ENCODE data around the gene NCF4. TPM values are rescaled to one million over a fixed set of nuclear protein-coding genes. Genes with fewer than 3 reads are reported as not detected.
A peak's percentile ranks its signal among the peaks of the same experiment; 100 is the strongest.

Gene NCF4
- total and polyA plus RNA-seq, 2 of the 4 experiments (the other 2 are of a cell fraction) = not detected

DNA sequence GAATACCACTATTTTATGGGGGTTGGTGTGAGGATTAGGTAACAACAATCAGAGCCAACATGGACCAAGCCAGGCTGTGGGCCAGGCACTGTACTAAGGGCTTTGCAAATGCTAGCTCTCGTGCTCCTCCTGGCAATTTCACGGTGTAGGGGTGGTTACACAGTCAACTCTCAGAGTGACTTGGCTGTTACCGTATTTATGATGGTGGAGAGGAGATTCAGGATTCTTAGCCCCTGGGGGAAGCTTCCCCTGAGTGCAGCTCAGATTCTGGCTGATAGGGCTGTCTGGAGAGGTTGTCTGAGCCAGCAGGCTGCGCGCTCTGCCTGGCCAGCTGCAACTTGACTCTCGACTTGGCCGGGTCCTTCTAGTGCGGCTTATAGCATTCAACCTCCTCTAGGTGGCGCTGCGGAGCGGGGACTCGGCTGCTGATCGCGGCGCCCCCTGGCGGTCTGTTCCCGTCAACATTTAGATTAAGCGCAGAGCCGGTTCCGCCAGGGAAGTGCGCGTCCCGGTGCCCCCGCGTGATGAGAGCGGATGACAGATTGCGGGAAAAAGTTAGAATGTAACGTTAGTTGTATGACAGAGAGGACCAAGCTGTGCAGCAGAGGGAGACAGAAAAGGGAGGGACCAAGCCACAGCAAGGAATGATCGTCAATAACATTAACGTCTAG is 4.5 kb upstream of the NCF4 start:
- no peak overlapping the region for H3K23ac ChIP-seq (ENCODE audit: low read depth, low read length)
- no peak overlapping the region for H2BK120ac ChIP-seq (ENCODE audit: low read depth, low read length)
- H3K4me1 ChIP-seq (ENCODE audit: control insufficient read depth, insufficient read depth, low read length) = no peaks in the 10 kb centered on the region
- ATAC-seq (ENCODE audit: low read depth) = peak; percentile 98
- H4K20me1 ChIP-seq (ENCODE audit: insufficient read depth, low read length) = no peaks in the 10 kb centered on the region
- H4K91ac ChIP-seq (ENCODE audit: insufficient read depth, low read depth, low read length) = no peak overlapping the region
- no peak overlapping the region for H2BK15ac ChIP-seq (ENCODE audit: low read depth, low read length)
- no peak overlapping the region for H2BK5ac ChIP-seq (ENCODE audit: low read depth, low read length, poor library complexity, severe bottlenecking)
- no peak overlapping the region for H4K5ac ChIP-seq (ENCODE audit: low read depth, low read length)
- H2AK5ac ChIP-seq (ENCODE audit: low read depth, low read length) = no peak overlapping the region
- H2AK9ac ChIP-seq (replicated peaks; ENCODE audit: low read depth, low read length, poor library complexity) = no peak overlapping the region
- H2BK20ac ChIP-seq (ENCODE audit: low read depth, low read length) = no peak overlapping the region
- dilution Hi-C loops (cut with HindIII; ENCODE audit: low sequenced_read_pairs, unreplicated experiment) (no loop called here), intact Hi-C loops (cut with micrococcal nuclease) (loop anchor here (1.0 kb wide), 3 partner anchors 74 to 310 kb away; no protein-coding TSS in a partner anchor), in situ Hi-C loops (cut with MboI; ENCODE audit: low sequenced_read_pairs) (loop anchor here (5.0 kb wide), 1 partner anchor 309 kb away; no protein-coding TSS in a partner anchor)
- no peak overlapping the region for H3K18ac ChIP-seq (ENCODE audit: low read depth, low read length)
- BruUV-seq (replicated peaks) = no TSS peak
- no peak overlapping the region for H3K4me2 ChIP-seq (ENCODE audit: low read depth, low read length)
- H3K9ac ChIP-seq (ENCODE audit: low read depth, low read length) = no peak overlapping the region
- H3K4me3 ChIP-seq (ENCODE audit: insufficient read depth, low read depth, low read length) = no peak overlapping the region
- H3K27me3 ChIP-seq (ENCODE audit: control insufficient read depth, insufficient read depth, low read length) = peaks cover 26% of the 10 kb centered on the region
- peaks cover 2% of the 10 kb centered on the region for H3K9me3 ChIP-seq (ENCODE audit: control insufficient read depth, insufficient read depth, low read length)
- peak overlapping the region; percentile 73 for H2AFZ ChIP-seq (replicated peaks; ENCODE audit: low read length, poor library complexity)
- peak; percentile 79 for DNase-seq
- no peak overlapping the region for H3K56ac ChIP-seq (ENCODE audit: extremely low read depth, insufficient read depth, low read length)
- 0% methylated on average over 4 of the region's 30 CpGs; no CpG with 5 or more reads in 1 of the 2 experiments for WGBS, 2 experiments (ENCODE audit: extremely low coverage in 2 of 2, insufficient read length in 1 of 2)
- CTCF ChIA-PET = interaction anchor here (0.6 to 1.6 kb wide), 27 partner anchors 9 to 659 kb away, joined by 3 to 11 read pairs (median 4); no protein-coding TSS in a partner anchor
- no peak overlapping the region for H4K8ac ChIP-seq (ENCODE audit: low read depth in 2 of 2, low read length in 2 of 2)
- no peaks in the 10 kb centered on the region for H3K9me1 ChIP-seq (ENCODE audit: insufficient read depth, low read length)
- H3K36me3 ChIP-seq (ENCODE audit: control insufficient read depth, insufficient read depth, low read length) = no peaks in the 10 kb centered on the region
- H3K79me1 ChIP-seq (ENCODE audit: low read depth in 1 of 2, low read length in 2 of 2) = no peaks in the 10 kb centered on the region
- no peak overlapping the region for H3K14ac ChIP-seq (replicated peaks; ENCODE audit: low read depth, low read length)
- H3K4ac ChIP-seq (ENCODE audit: low read depth, low read length) = no peak overlapping the region
- no peak overlapping the region for H3K27ac ChIP-seq (ENCODE audit: insufficient read depth, low read length)
- POLR2A ChIA-PET (ENCODE audit: unreplicated experiment) = no interaction called here
- TF ChIP-seq, protein P1, sequence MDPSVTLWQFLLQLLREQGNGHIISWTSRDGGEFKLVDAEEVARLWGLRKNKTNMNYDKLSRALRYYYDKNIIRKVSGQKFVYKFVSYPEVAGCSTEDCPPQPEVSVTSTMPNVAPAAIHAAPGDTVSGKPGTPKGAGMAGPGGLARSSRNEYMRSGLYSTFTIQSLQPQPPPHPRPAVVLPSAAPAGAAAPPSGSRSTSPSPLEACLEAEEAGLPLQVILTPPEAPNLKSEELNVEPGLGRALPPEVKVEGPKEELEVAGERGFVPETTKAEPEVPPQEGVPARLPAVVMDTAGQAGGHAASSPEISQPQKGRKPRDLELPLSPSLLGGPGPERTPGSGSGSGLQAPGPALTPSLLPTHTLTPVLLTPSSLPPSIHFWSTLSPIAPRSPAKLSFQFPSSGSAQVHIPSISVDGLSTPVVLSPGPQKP (IDR thresholded peaks at IDR 0.05; ENCODE audit: borderline replicate concordance, low read depth, low read length) = no peak
- TF ChIP-seq FOS (IDR thresholded peaks at IDR 0.05; ENCODE audit: low read depth, low read length) = no peak
- TF ChIP-seq CEBPB (IDR thresholded peaks at IDR 0.05; ENCODE audit: low read depth, low read length) = no peak
- TF ChIP-seq BHLHE40 (IDR thresholded peaks at IDR 0.05; ENCODE audit: low read depth, low read length) = no peak
- TF ChIP-seq, protein P2, sequence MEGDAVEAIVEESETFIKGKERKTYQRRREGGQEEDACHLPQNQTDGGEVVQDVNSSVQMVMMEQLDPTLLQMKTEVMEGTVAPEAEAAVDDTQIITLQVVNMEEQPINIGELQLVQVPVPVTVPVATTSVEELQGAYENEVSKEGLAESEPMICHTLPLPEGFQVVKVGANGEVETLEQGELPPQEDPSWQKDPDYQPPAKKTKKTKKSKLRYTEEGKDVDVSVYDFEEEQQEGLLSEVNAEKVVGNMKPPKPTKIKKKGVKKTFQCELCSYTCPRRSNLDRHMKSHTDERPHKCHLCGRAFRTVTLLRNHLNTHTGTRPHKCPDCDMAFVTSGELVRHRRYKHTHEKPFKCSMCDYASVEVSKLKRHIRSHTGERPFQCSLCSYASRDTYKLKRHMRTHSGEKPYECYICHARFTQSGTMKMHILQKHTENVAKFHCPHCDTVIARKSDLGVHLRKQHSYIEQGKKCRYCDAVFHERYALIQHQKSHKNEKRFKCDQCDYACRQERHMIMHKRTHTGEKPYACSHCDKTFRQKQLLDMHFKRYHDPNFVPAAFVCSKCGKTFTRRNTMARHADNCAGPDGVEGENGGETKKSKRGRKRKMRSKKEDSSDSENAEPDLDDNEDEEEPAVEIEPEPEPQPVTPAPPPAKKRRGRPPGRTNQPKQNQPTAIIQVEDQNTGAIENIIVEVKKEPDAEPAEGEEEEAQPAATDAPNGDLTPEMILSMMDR (conservative IDR thresholded peaks at IDR 0.05; ENCODE audit: low read depth, low read length) = peak; percentile 100; the same call in 1 of the 2 replicates
- TF ChIP-seq, protein P3, sequence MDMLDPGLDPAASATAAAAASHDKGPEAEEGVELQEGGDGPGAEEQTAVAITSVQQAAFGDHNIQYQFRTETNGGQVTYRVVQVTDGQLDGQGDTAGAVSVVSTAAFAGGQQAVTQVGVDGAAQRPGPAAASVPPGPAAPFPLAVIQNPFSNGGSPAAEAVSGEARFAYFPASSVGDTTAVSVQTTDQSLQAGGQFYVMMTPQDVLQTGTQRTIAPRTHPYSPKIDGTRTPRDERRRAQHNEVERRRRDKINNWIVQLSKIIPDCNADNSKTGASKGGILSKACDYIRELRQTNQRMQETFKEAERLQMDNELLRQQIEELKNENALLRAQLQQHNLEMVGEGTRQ (IDR thresholded peaks at IDR 0.05; ENCODE audit: low read depth, low read length) = no peak
- no peak for TF ChIP-seq RCOR1 (IDR thresholded peaks at IDR 0.05; ENCODE audit: insufficient replicate concordance, low read length)
- TF ChIP-seq MAZ (IDR thresholded peaks at IDR 0.05; ENCODE audit: borderline replicate concordance, low read depth, low read length) = peak; percentile 37; the same call in 1 of the 2 replicates
- TF ChIP-seq RAD21 (IDR thresholded peaks at IDR 0.05; ENCODE audit: low read length) = peak; percentile 80
- peak; percentile 96 for TF ChIP-seq SMC3 (IDR thresholded peaks at IDR 0.05; ENCODE audit: low read depth, low read length)
- no peak for TF ChIP-seq NFE2L2 (IDR thresholded peaks at IDR 0.05; ENCODE audit: low read depth, low read length)
- TF ChIP-seq RFX5 (IDR thresholded peaks at IDR 0.05; ENCODE audit: low read depth, low read length) = no peak
- no peak for TF ChIP-seq CHD1 (IDR thresholded peaks at IDR 0.05; ENCODE audit: low read depth, low read length)
- TF ChIP-seq MAFK (IDR thresholded peaks at IDR 0.05; ENCODE audit: low read depth, low read length) = no peak
- no peak for TF ChIP-seq MXI1 (IDR thresholded peaks at IDR 0.05; ENCODE audit: borderline replicate concordance, low read depth, low read length)

Data from IMR-90 (cell line).